Measurements from ENCODE around the gene FOXP1. TPM values are rescaled to one million over a fixed set of nuclear protein-coding genes. Genes with fewer than 3 reads are reported as not detected.

The FOXP1 gene
- total and polyA plus RNA-seq, 2 of the 13 experiments (the other 11 are each of a cell fraction or from before 2014, with no cell fraction given), result 40.4 to 59.0 TPM

DNA sequence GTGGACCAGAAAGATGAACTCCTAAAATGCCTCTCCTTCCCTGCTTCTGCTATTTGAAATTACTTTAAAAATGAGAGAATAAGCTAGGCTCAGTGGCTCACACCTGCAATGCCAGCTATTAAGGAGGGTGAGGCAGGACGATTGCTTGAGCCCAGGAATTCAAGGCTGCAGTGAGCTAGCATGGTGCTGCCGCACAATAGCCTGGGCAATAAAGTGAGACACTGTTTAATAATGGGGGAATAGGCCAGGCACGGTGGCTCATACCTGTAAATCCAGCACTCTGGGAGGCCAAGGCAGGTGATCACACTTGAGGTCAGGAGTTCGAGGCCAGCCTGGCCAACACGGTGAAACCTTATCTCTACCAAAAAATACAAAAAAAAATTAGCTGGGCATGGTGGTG is 271.1 kb downstream of the FOXP1 start (continued):
- TF ChIP-seq, protein P1, sequence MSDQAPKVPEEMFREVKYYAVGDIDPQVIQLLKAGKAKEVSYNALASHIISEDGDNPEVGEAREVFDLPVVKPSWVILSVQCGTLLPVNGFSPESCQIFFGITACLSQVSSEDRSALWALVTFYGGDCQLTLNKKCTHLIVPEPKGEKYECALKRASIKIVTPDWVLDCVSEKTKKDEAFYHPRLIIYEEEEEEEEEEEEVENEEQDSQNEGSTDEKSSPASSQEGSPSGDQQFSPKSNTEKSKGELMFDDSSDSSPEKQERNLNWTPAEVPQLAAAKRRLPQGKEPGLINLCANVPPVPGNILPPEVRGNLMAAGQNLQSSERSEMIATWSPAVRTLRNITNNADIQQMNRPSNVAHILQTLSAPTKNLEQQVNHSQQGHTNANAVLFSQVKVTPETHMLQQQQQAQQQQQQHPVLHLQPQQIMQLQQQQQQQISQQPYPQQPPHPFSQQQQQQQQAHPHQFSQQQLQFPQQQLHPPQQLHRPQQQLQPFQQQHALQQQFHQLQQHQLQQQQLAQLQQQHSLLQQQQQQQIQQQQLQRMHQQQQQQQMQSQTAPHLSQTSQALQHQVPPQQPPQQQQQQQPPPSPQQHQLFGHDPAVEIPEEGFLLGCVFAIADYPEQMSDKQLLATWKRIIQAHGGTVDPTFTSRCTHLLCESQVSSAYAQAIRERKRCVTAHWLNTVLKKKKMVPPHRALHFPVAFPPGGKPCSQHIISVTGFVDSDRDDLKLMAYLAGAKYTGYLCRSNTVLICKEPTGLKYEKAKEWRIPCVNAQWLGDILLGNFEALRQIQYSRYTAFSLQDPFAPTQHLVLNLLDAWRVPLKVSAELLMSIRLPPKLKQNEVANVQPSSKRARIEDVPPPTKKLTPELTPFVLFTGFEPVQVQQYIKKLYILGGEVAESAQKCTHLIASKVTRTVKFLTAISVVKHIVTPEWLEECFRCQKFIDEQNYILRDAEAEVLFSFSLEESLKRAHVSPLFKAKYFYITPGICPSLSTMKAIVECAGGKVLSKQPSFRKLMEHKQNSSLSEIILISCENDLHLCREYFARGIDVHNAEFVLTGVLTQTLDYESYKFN (CRISPR knock-in tag; conservative IDR thresholded peaks at IDR 0.05), result no peak
- TF ChIP-seq ZNF569 (CRISPR knock-in tag; IDR thresholded peaks at IDR 0.05; ENCODE audit: borderline replicate concordance), result no peak

DNA sequence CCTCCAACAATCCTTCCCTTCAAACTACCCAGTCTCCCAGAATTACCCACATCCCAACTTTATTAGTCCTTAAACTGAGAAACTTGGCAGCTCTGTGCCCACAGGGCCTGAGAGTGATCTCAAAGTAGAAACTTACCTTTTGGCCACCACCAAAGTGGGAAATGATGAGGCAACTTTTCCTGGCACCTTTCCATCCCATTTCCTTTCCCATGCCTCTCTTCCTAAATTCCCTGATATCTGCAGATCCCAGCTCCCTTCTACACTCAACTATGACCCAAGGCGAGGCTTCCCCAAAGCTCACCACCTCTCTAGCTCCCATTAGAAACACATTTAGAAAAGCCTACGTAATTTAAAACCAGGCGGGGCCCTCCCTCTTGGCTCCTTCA is 271.9 kb downstream of the FOXP1 start:
- DNase-seq (ENCODE audit: low spot score) (no peak), ATAC-seq (no peak), FAIRE-seq (no peak)
- ChIA-PET POLR2A (no interaction called here), CTCF (ENCODE audit: low intra/inter-chr PET ratio, low total read pairs) (no interaction called here)
- Histone ChIP-seq H3K36me3 (replicated peaks in 1 of 2; ENCODE audit: control insufficient read depth in 1 of 2, insufficient read depth in 2 of 2, low read length in 2 of 2) (peaks cover 1 to 12% of the 10 kb centered on the region in 2 experiments; a peak in 1 of 5 replicates), H3K4me1 (ENCODE audit: insufficient read depth, low read length) (peaks cover 36% of the 10 kb centered on the region), H3K27me3 (ENCODE audit: control insufficient read depth in 1 of 2, insufficient read depth in 2 of 2, low read length in 2 of 2) (no peaks in the 10 kb centered on the region), H3K27ac (ENCODE audit: extremely low read length, insufficient read depth, low read length) (no peak overlapping the region), H3K4me2 (ENCODE audit: low read depth, low read length) (no peak overlapping the region), H3K79me2 (ENCODE audit: insufficient read depth, low read length) (peaks cover 10% of the 10 kb centered on the region), H4K20me1 (ENCODE audit: insufficient read depth, low read length) (no peaks in the 10 kb centered on the region), H3K9ac (ENCODE audit: insufficient read depth, low read depth, low read length) (no peak overlapping the region), H3K9me3 (ENCODE audit: low read length) (no peaks in the 10 kb centered on the region), H2AFZ (ENCODE audit: low read length) (no peak overlapping the region), H3K4me3 (replicated peaks in 1 of 3; ENCODE audit: insufficient read depth in 1 of 3, low read depth in 2 of 3, low read length in 3 of 3) (no peak overlapping the region)
- intact Hi-C loops (cut with micrococcal nuclease; ENCODE audit: unreplicated experiment) (no loop called here), in situ Hi-C loops (cut with HindIII; ENCODE audit: extremely low pct_ligation_motif_present, low pct_unique_long_range_greater_than_20kb) (no loop called here)
- no TSS peak for BruUV-seq (replicated peaks)
- 100% methylated on average over 3 of the region's 3 CpGs for WGBS (ENCODE audit: low lambda C conversion rate)
- TF ChIP-seq POLR2G (IDR thresholded peaks at IDR 0.05; ENCODE audit: low read depth, low read length), result no peak
- TF ChIP-seq ZNF30 (CRISPR knock-in tag; IDR thresholded peaks at IDR 0.05), result no peak
- TF ChIP-seq KLF13 (CRISPR knock-in tag; IDR thresholded peaks at IDR 0.05), result no peak
- TF ChIP-seq, protein P2, sequence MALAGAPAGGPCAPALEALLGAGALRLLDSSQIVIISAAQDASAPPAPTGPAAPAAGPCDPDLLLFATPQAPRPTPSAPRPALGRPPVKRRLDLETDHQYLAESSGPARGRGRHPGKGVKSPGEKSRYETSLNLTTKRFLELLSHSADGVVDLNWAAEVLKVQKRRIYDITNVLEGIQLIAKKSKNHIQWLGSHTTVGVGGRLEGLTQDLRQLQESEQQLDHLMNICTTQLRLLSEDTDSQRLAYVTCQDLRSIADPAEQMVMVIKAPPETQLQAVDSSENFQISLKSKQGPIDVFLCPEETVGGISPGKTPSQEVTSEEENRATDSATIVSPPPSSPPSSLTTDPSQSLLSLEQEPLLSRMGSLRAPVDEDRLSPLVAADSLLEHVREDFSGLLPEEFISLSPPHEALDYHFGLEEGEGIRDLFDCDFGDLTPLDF (CRISPR knock-in tag; IDR thresholded peaks at IDR 0.05), result no peak
- TF ChIP-seq, protein P3, sequence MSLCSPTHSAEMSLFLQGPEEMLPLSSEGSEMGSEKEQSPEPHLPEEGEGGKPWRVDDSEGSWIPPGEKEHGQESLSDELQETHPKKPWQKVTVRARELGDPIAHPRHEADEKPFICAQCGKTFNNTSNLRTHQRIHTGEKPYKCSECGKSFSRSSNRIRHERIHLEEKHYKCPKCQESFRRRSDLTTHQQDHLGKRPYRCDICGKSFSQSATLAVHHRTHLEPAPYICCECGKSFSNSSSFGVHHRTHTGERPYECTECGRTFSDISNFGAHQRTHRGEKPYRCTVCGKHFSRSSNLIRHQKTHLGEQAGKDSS (CRISPR knock-in tag; IDR thresholded peaks at IDR 0.05; ENCODE audit: borderline replicate concordance, low read depth), result no peak
- no peak for TF ChIP-seq ZNF264 (CRISPR knock-in tag; IDR thresholded peaks at IDR 0.05)
- TF ChIP-seq PHF8 (CRISPR knock-in tag; IDR thresholded peaks at IDR 0.05), result no peak
- TF ChIP-seq NONO (IDR thresholded peaks at IDR 0.05), result no peak
- no peak for TF ChIP-seq NONO (CRISPR knock-in tag; conservative IDR thresholded peaks at IDR 0.05)
- no peak for TF ChIP-seq NCOA5 (CRISPR knock-in tag; IDR thresholded peaks at IDR 0.05)
- TF ChIP-seq KDM3A (CRISPR knock-in tag; IDR thresholded peaks at IDR 0.05; ENCODE audit: low read depth), result no peak
- no peak for TF ChIP-seq SAFB2 (CRISPR knock-in tag; IDR thresholded peaks at IDR 0.05; ENCODE audit: borderline replicate concordance, low read depth)
- TF ChIP-seq ZNF292 (CRISPR knock-in tag; IDR thresholded peaks at IDR 0.05; ENCODE audit: borderline replicate concordance, low read depth), result no peak
- TF ChIP-seq TMF1 (CRISPR knock-in tag; IDR thresholded peaks at IDR 0.05; ENCODE audit: low read depth), result no peak
- no peak for TF ChIP-seq THAP11 (CRISPR knock-in tag; IDR thresholded peaks at IDR 0.05)
- TF ChIP-seq CREB1 (IDR thresholded peaks at IDR 0.05), result no peak
- no peak for TF ChIP-seq CREB1 (CRISPR knock-in tag; IDR thresholded peaks at IDR 0.05)
